ENCODE results near the gene HMBS.

HMBS gene

DNA sequence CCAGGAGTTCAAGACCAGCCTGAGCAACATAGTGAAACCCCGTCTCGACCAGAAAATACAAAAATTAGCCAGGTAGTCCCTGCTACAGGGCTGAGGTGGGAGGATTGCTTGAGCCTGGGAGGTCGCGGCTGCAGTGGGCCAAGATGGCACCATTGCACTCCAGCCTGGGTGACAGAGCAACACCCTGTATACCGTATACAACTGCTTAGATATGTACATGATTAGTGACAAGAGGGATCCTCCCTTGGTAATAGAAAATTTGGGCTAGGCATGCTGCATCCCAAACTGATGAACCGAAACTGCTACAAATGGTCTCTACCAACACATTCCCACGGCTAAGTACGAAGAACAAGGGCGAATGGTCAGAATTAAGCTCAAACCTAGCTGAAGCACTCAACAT lies 41.8 kb upstream of the HMBS start:
- Histone ChIP-seq H3K36me3 (ENCODE audit: control insufficient read depth in 1 of 2, insufficient read depth in 2 of 2, low read length in 2 of 2) (peaks cover 29 to 34% of the 10 kb centered on the region in 2 experiments), H3K18ac (ENCODE audit: low read length) (no peak overlapping the region), H3K23ac (ENCODE audit: low read length) (no peak overlapping the region), H3K79me2 (ENCODE audit: control insufficient read depth, insufficient read depth, low read length, poor library complexity) (no peaks in the 10 kb centered on the region), H4K91ac (ENCODE audit: low read depth, low read length) (no peak overlapping the region), H2BK120ac (ENCODE audit: insufficient read depth, low read length, poor library complexity) (no peak overlapping the region), H2BK12ac (ENCODE audit: low read length) (no peak overlapping the region), H2AFZ (ENCODE audit: insufficient read depth, low read length, poor library complexity) (no peak overlapping the region), H3K4me3 (ENCODE audit: low read depth, low read length) (no peak overlapping the region), H3K9me3 (ENCODE audit: insufficient read depth, low read depth, low read length) (no peaks in the 10 kb centered on the region), H3K4me1 (ENCODE audit: control insufficient read depth in 1 of 2, insufficient read depth in 2 of 2, low read length in 2 of 2) (no peaks in the 10 kb centered on the region), H3K79me1 (ENCODE audit: low read length) (no peaks in the 10 kb centered on the region), H4K8ac (ENCODE audit: low read depth, low read length) (no peak overlapping the region), H4K12ac (ENCODE audit: low read depth, low read length) (no peak overlapping the region), H2BK5ac (ENCODE audit: low read depth, low read length, poor library complexity) (no peak overlapping the region), H2AK5ac (ENCODE audit: low read length) (no peak overlapping the region), H3K4ac (ENCODE audit: low read depth, low read length) (no peak overlapping the region), H3K27ac (ENCODE audit: low read depth, low read length) (no peak overlapping the region), H3K4me2 (ENCODE audit: low read length) (no peak overlapping the region), H3K27me3 (ENCODE audit: insufficient read depth, low read length) (no peaks in the 10 kb centered on the region), H3K14ac (ENCODE audit: low read length) (no peak overlapping the region), H3K9ac (ENCODE audit: low read length) (no peak overlapping the region)
- no CpG with 5 or more reads among the region's 9 CpGs for WGBS (ENCODE audit: extremely low coverage, insufficient coverage, insufficient read length)
- no peak for DNase-seq

DNA sequence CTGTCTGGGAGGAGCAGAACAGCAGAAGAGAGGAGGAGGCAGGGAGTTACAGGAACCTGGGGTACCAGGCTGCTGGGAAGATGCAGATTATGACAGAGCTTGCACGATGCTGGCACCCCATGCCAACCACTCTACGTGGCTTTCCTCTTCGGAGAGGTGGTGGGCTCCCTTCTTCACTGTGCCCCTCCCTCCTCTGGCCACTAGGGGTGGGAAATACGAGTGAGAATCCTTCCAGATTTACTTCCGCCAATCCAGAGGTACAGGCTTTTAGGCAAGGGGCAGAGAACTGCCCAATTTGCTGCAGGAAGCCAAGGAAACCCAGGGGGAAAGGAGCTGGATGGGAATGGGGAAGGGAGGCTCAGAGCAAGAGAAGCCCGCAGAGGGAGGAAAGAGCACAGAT lies 40.0 kb upstream of the HMBS start:
- no peak for DNase-seq
- no peak overlapping the region for H4K91ac ChIP-seq (ENCODE audit: low read depth, low read length)
- H2BK12ac ChIP-seq (ENCODE audit: low read length): no peak overlapping the region
- no peak overlapping the region for H4K12ac ChIP-seq (ENCODE audit: low read depth, low read length)
- H3K27ac ChIP-seq (ENCODE audit: low read depth, low read length): no peak overlapping the region
- H3K23ac ChIP-seq (ENCODE audit: low read length): no peak overlapping the region
- H3K79me2 ChIP-seq (ENCODE audit: control insufficient read depth, insufficient read depth, low read length, poor library complexity): no peaks in the 10 kb centered on the region
- H2BK5ac ChIP-seq (ENCODE audit: low read depth, low read length, poor library complexity): no peak overlapping the region
- H3K36me3 ChIP-seq (ENCODE audit: control insufficient read depth in 1 of 2, insufficient read depth in 2 of 2, low read length in 2 of 2): peaks cover 47 to 52% of the 10 kb centered on the region in 2 experiments
- no peak overlapping the region for H3K9ac ChIP-seq (ENCODE audit: low read length)
- no peaks in the 10 kb centered on the region for H3K9me3 ChIP-seq (ENCODE audit: insufficient read depth, low read depth, low read length)
- no peak overlapping the region for H3K4ac ChIP-seq (ENCODE audit: low read depth, low read length)
- H2BK120ac ChIP-seq (ENCODE audit: insufficient read depth, low read length, poor library complexity): no peak overlapping the region
- no peak overlapping the region for H4K8ac ChIP-seq (ENCODE audit: low read depth, low read length)
- no peak overlapping the region for H3K18ac ChIP-seq (ENCODE audit: low read length)
- no peak overlapping the region for H2AFZ ChIP-seq (ENCODE audit: insufficient read depth, low read length, poor library complexity)
- no peak overlapping the region for H3K4me3 ChIP-seq (ENCODE audit: low read depth, low read length)
- H3K79me1 ChIP-seq (ENCODE audit: low read length): no peaks in the 10 kb centered on the region
- H3K27me3 ChIP-seq (ENCODE audit: insufficient read depth, low read length): no peaks in the 10 kb centered on the region
- H3K14ac ChIP-seq (ENCODE audit: low read length): no peak overlapping the region
- no peaks in the 10 kb centered on the region for H3K4me1 ChIP-seq (ENCODE audit: control insufficient read depth in 1 of 2, insufficient read depth in 2 of 2, low read length in 2 of 2)
- no CpG with 5 or more reads among the region's 6 CpGs for WGBS (ENCODE audit: extremely low coverage, insufficient coverage, insufficient read length)
- H3K4me2 ChIP-seq (ENCODE audit: low read length): no peak overlapping the region
- no peak overlapping the region for H2AK5ac ChIP-seq (ENCODE audit: low read length)

GRCh38 chr11:119046489-119046888 lies 38.2 kb upstream of the HMBS start:
- H4K12ac ChIP-seq (ENCODE audit: low read depth, low read length): no peak overlapping the region
- no peak overlapping the region for H2BK120ac ChIP-seq (ENCODE audit: insufficient read depth, low read length, poor library complexity)
- H3K23ac ChIP-seq (ENCODE audit: low read length): no peak overlapping the region
- H3K9me3 ChIP-seq (ENCODE audit: insufficient read depth, low read depth, low read length): peaks cover 1% of the 10 kb centered on the region
- H3K4ac ChIP-seq (ENCODE audit: low read depth, low read length): no peak overlapping the region
- no peak overlapping the region for H3K4me2 ChIP-seq (ENCODE audit: low read length)
- no peak overlapping the region for H4K8ac ChIP-seq (ENCODE audit: low read depth, low read length)
- H3K4me3 ChIP-seq (ENCODE audit: low read depth, low read length): no peak overlapping the region
- no peak overlapping the region for H3K14ac ChIP-seq (ENCODE audit: low read length)
- no peaks in the 10 kb centered on the region for H3K79me1 ChIP-seq (ENCODE audit: low read length)
- WGBS (ENCODE audit: extremely low coverage, insufficient coverage, insufficient read length): no CpG with 5 or more reads among the region's 6 CpGs
- no peaks in the 10 kb centered on the region for H3K27me3 ChIP-seq (ENCODE audit: insufficient read depth, low read length)
- H3K9ac ChIP-seq (ENCODE audit: low read length): no peak overlapping the region
- no peak overlapping the region for H3K27ac ChIP-seq (ENCODE audit: low read depth, low read length)
- H3K79me2 ChIP-seq (ENCODE audit: control insufficient read depth, insufficient read depth, low read length, poor library complexity): no peaks in the 10 kb centered on the region
- no peak overlapping the region for H2AK5ac ChIP-seq (ENCODE audit: low read length)
- no peak overlapping the region for H3K18ac ChIP-seq (ENCODE audit: low read length)
- H4K91ac ChIP-seq (ENCODE audit: low read depth, low read length): no peak overlapping the region
- no peak overlapping the region for H2BK12ac ChIP-seq (ENCODE audit: low read length)
- DNase-seq: no peak
- H2BK5ac ChIP-seq (ENCODE audit: low read depth, low read length, poor library complexity): no peak overlapping the region
- no peak overlapping the region for H2AFZ ChIP-seq (ENCODE audit: insufficient read depth, low read length, poor library complexity)
- H3K4me1 ChIP-seq (ENCODE audit: control insufficient read depth in 1 of 2, insufficient read depth in 2 of 2, low read length in 2 of 2): no peaks in the 10 kb centered on the region
- H3K36me3 ChIP-seq (ENCODE audit: control insufficient read depth in 1 of 2, insufficient read depth in 2 of 2, low read length in 2 of 2): peaks cover 59 to 64% of the 10 kb centered on the region in 2 experiments

DNA sequence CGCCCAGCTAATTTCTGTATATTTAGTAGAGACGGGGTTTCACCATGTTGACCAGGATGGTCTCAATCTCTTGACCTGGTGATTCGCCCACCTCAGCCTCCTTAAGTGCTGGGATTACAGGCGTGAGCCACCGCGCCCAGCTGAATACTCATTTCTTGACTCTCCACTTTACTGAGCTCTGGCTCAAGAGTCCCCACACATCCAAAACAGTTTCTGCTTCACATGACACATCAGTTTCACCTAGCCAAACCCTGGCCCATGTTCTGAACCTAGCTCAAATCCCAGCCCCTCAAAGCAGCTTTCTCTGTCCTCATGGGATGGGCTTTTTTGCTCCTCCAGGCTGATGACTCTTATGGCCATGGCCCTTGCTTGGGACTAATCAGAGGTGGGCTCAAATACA lies 37.5 kb upstream of the HMBS start:
- Histone ChIP-seq H2BK120ac (ENCODE audit: insufficient read depth, low read length, poor library complexity) (no peak overlapping the region), H3K9ac (ENCODE audit: low read length) (no peak overlapping the region), H3K4me2 (ENCODE audit: low read length) (no peak overlapping the region), H3K27ac (ENCODE audit: low read depth, low read length) (no peak overlapping the region), H4K8ac (ENCODE audit: low read depth, low read length) (no peak overlapping the region), H3K18ac (ENCODE audit: low read length) (no peak overlapping the region), H3K4ac (ENCODE audit: low read depth, low read length) (no peak overlapping the region), H2BK12ac (ENCODE audit: low read length) (no peak overlapping the region), H3K79me2 (ENCODE audit: control insufficient read depth, insufficient read depth, low read length, poor library complexity) (no peaks in the 10 kb centered on the region), H3K4me3 (ENCODE audit: low read depth, low read length) (no peak overlapping the region), H2AFZ (ENCODE audit: insufficient read depth, low read length, poor library complexity) (no peak overlapping the region), H2AK5ac (ENCODE audit: low read length) (no peak overlapping the region), H3K27me3 (ENCODE audit: insufficient read depth, low read length) (no peaks in the 10 kb centered on the region), H3K79me1 (ENCODE audit: low read length) (no peaks in the 10 kb centered on the region), H3K9me3 (ENCODE audit: insufficient read depth, low read depth, low read length) (peaks cover 1% of the 10 kb centered on the region), H4K91ac (ENCODE audit: low read depth, low read length) (no peak overlapping the region), H3K23ac (ENCODE audit: low read length) (no peak overlapping the region), H3K36me3 (ENCODE audit: control insufficient read depth in 1 of 2, insufficient read depth in 2 of 2, low read length in 2 of 2) (peaks cover 66 to 71% of the 10 kb centered on the region in 2 experiments), H2BK5ac (ENCODE audit: low read depth, low read length, poor library complexity) (no peak overlapping the region), H4K12ac (ENCODE audit: low read depth, low read length) (no peak overlapping the region), H3K4me1 (ENCODE audit: control insufficient read depth in 1 of 2, insufficient read depth in 2 of 2, low read length in 2 of 2) (no peaks in the 10 kb centered on the region), H3K14ac (ENCODE audit: low read length) (no peak overlapping the region)
- no CpG with 5 or more reads among the region's 6 CpGs for WGBS (ENCODE audit: extremely low coverage, insufficient coverage, insufficient read length)
- DNase-seq: no peak

Data from trophoblast cell (in vitro differentiated cells and primary cell).